NCI-H2029 (cell line): ENCODE data around the gene CPNE4.

Experiments
- DNase-seq: peaks from one replicate; lab custom pipeline; 2025; lab: John Stamatoyannopoulos, UW

The CPNE4 gene

DNA sequence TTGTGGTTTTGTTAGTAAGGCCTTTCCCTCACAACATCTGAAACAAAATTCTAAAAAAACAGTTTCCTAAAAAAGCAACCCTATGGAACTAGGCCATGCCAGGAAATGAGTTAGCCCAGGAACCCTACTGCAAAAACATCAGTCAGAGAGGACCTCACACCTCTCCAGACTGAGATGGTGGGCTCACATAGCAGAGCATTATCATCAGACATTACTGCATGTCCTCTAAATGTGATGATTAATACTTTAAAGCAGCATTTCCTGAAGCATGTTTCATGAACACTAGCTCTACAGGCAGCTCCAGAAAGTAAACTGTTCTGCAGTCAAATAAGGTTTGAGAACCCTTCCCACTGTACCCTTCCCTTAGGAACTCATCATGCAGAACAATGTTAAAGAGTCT lies 299.7 kb downstream of the CPNE4 start:
- DNase-seq = no peak

DNA sequence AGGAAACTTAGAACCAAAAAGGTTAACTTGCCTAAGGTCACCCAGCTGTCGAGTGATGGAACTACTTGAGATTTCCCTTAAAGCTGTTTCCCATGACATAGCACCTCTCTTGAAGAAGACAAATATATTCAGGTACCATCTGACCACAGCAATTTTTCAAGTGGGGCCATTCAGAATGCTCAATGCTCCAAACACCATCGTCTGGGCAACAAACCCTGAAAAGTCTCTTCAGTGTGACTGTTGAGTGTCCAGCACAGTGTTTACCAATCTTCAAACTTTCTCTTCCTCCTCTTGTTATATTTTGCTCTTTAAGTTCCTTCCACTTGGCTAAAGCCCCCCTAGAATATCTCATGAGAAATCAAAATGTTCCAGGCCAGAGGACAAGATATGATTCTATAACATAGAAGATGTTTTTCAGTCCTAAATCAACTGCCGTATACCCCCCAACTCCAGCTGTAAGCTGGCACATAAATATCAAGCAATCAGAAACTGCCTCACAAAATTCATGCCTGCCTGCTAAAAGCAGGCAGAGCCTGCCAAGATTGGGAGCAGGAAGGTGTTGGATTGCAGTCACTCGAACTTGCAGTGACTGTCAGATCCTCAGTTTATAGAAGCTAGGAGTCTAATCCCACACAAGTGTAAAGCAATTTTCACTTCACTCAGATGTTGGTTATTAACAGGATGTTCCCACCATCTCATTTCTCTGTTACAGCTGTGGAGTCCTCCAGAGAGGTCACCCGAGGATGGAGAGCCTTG lies 301.6 kb downstream of the CPNE4 start:
- no peak for DNase-seq

DNA sequence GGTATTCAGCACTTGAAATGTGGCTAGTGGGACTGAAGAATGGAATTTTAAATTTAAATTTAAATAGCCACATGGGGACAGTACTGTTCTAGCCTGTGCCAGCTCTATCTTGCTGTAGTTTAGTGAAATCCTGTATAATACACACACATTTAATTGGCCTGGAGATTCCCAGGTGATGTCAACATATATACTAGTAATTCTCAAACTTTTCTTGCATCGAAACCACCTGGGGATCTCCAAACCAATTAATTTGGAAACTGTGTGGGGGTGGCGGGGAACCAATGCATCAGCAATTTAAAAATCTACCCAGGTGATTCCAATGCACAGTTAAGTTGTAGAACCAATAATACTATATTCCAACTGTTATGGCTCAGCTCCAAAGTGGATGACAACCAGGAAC lies 303.1 kb downstream of the CPNE4 start:
- DNase-seq = no peak

DNA sequence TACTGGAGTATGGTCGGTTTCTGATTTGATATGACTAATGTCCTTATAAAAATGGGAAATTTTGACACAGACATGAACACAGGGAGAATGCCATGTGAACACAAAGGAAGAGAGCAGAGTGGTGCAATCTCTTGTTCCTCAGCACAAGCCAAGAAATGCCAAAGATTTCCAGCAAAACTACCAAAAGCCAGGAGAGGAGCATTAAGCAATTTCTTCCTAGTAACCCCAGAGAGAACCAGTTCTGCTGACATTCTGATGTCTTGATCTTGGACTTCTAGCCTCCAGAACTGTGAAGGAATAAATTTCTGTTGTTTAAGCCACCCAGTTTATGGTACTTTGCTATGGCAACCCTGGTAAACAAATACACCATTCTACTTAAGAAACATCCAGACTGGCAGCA lies 304.2 kb downstream of the CPNE4 start:
- DNase-seq = no peak

DNA sequence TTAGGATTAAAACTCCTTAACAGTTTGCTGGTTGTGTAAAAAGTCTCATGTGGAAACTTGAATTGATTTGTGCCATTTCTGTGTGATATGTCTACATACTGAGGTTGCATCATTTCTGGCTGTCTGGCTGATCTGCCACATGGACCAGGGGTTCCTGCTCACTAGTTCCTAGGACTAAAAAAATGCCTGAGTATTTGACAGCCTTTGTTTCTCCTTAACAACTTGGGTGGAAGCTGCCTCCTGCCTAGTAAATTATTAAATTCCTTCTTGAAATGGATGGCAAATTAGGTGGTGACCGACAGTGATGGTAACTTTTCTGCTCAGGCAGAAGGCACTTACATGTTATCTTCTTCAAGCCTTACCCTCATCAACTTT lies 305.2 kb downstream of the CPNE4 start:
- no peak for DNase-seq

DNA sequence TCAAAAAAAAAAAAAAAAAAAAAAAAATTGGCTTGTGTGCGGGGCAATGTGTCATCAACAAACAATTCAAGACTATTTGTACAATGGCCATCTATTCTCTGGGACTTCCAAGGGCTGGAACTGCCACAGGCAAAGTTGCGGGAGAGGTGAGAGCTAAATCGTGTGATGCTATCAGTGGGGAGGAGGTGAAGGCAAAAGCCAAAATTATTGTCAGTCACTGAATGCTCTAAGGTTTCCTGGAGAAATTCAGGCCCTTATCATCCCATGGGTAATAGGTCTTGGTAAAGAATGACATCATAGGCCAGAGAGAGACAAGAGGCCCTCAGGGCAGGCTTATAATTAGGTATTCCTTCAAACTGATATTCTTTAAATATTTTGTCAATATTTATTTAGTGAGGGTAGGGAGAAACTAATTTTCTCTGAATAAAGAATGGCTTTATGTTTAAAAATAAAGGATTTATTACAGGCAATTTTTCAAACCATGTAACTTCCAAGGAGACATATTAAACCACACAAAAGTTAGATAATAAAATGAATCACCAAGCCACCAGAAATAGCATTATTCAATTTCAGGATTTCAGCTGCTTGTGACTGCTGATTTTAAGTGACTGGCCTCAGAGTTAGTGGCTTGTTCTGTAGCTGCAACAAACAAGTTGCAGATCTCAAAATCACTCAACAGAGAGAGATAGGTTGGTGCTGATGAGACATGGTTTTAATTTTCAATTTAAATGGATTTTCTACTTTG lies 305.7 kb downstream of the CPNE4 start:
- DNase-seq = no peak

DNA sequence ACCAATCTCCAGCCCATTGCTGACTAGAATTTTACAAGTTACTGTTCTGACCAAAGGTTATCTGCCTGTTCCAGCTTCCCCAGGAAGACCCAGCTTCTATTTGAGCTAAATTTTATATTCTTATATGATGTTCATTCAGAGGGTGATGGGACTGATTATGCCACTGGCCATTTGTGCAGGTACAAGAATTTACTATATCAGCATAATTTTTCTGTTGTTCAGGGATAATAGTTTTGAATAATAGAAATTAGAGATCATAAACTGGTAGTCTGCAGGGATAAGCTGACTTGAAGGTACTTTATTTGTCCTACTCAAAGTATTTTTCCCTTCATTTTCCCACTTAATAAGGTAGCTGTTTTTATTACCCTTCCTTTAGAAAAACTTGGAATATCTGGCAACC lies 309.4 kb downstream of the CPNE4 start:
- no peak for DNase-seq

DNA sequence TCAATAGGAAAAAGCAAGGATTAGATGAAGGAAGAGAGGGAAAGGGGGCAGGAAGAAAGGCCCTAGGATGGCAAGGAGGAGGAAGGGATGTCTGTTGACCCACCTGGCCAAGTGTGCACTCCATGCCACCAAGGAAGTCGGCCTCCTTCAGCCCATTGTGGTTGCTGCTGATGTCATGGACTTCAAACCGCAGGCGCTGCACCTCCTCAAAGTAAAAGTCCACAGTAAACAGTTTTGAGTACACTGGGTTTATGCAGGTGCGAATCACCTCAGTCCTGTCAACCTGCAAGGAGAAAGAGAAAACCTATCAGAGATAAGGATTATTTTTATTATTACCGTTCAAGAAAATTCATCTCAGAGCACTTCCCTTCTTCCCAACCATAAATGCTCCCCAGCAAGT lies 311.5 kb downstream of the CPNE4 start:
- DNase-seq = no peak

DNA sequence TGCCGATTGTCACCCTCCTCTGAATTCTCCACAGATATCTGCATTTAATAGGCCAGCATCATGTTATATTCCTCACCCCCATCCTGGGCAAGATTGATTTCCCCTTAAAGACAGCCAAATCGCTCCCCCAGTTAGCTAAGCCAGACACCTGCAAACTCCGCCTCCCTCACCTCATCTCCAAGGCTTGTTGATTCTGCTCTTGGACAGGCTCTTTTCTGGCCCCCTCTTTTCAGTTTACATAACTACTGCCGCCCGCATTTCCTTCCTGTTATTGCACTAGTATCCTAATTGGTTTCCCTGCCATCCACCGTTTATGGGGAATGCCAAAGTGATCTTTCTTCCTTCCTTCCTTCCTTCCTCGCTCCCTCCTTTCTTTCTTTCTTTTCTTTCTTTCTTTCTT lies 317.3 kb downstream of the CPNE4 start:
- DNase-seq = no peak

DNA sequence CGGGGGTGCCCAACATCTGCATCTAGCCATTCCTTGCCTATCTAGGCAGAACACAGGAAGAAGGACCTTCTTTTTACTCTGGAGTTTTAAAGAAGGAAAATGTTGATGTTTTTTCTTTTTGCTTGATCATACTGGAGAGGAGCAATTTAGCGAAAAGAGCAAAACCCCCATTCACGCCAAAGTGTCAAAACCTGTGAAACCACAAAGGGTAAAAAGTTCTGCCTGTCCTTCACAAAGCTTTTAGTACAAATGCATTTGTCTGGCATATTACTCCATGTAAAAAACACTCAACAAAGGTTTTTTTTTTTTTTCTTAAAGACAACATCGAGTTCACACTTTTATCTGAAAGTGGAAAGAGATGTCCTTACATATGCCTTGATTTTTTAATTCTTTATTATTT lies 317.9 kb downstream of the CPNE4 start:
- DNase-seq = no peak

DNA sequence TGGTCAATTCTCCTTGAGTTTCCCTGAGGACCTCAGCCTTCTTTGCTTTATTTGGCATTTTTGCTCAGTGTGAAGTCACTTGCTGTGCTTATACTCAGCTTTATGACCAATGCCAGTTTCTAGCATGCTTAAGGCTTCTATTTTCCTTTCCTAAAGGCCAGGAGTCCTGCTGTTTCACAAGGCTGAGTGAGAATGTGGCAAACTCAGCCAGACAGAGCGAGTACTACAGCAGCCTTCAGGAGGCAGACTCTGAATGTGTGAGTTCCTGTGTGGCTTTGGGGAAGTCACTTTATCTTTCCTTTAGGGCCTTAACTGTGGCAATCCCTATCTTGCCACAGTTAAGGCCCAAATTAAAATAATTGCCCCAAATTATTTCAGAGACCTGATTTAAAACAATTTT lies 318.8 kb downstream of the CPNE4 start:
- DNase-seq = no peak

DNA sequence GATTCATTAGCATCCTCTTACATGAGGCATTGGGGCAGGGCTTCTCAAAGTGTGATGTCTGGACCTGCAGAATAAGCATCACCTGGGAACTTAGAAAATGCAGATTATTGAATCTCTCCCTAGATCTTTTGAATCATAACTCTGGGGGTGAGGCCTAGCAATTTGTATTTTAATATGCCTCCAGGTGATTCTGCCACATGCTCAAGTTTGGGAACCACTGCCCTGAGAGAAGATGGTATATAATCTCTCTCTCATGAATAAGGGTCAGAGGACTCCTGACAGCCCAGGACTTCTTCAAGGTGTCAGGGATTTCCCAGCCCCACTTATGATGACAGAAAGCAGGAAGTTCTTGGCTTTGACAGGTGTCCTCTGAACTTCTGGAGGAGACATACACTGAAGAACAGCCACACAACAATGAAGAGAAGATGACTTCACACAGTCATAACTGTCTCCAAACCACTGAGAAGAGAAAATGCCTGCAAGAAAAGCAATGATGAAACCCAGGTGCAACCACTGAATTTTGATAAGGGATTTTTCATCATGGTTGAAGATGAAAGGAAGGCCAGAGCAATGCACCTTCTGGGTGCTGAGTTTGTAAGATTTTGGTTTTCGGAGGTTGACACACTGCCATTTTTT lies 320.1 kb downstream of the CPNE4 start:
- no peak for DNase-seq

DNA sequence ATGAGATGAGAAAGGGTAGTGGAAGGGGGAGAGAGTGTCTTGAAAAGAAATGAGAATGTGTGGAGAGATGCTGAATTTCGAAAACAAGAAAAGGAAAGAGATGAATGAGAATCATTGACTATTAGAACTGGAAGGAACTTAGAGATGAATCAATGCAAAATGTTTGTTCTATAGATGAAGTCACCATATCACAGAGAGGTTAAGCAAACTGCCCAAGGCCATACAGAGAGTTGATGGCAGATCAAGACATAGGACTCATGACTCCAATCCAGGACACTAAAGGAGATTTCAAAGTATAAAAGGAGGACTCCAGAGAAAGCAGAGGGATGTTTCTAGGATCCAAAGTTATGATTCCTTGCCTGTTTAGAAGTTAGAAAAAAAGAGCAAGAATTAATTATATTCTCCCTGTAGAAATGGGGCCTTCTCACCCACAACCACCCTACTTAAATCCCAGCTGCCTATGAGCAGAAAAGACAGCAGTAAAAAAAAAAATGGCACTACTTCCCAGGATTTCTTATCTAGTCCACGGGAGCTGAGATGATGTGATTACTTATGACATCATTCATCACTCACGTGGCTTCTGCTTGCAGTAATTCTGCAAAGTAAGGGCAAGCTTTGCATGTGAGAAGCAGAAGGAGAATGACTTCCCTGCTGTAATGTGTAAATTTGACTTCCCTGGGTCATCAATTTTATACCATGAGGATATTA lies 321.2 kb downstream of the CPNE4 start:
- DNase-seq = no peak

DNA sequence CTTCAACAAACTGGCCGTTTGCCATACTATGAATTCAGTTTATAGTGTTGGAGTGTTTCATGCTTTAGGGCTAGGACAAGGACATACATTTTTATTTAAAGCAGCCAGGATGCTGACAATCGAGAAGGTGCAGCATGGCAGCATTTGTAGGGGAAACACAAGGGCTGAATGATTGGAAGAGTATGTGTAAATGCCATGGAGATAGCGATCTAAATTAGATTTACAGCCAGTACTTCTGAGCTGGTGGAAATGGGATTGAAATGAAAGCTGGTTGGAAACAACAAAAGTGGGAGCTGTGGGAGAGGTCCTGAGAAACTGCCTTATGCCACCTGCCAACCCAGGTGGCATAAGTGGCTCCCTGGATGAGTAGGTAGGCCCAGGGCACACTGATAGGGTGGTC lies 322.2 kb downstream of the CPNE4 start:
- no peak for DNase-seq

DNA sequence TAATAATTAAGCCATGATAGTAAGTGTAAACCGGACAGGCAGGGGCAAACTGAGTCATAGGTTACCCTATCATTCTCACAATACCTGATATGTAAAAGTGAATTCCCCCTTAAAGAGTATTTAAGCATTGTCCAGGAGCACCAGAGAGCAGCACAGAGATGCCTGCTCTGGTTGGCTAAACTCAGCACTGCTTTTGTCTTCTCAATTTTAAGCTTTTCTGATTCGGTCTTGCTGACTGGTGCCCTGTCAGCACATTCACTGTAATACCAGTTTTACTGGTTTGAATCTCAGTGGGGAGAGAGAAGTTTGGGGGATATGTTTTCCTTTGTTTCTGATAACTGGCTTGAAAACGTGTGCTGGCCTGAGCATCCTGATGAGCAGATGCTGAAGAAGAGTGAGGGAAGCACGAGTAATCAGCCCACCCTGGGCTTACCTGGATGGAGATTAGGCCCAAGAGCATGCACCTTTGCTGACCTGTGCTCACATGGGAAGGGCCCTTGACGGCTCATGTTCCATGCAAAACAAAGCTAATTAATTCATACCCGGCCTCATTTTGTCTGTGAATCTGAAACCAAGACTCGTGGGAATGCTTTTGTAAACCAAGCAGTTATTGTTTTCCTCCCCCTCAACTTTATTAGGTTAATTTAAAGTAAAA lies 323.6 kb downstream of the CPNE4 start:
- no peak for DNase-seq

DNA sequence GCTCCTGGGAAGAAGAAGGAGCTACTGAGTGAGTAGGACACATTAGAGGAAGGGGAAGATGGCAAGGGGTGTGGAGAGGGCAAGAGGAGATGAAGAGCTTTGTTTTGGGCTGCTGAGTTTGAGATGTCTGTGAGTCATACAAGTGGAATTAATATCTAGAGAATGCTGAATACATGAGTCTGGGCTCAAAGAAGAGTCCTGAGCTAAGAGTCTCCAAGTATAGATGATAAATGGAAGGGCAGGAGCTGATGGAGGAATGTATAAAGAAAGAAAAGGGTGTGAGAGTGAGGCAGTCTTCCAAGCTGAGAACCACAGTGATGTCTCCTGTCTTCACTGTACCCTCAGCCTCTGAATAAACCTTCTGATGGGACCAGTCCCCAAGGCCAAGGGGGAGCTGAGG lies 326.6 kb downstream of the CPNE4 start:
- DNase-seq = no peak

DNA sequence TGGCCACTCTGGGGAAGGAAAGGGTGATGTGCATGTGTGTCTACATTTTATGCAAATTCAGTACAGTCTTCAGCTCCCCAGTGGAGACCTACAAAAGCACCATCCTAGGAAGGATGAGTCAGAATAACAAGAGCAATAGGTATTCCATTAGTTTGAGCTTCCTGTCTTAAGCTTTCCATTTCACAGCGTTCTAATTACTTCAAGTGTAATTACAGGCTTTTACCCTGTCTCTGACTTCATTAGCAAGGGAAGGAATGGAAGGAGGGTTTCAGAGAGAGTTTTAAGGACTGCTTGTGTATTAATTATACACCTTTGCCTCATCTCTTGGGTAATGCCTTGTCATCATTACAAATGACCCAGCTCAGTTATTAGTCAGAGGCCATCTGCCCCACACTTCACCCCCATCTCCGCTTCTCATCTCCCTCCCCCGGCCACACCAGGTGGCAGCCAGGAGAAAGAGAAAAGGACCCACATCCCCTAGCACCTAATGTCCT lies 329.2 kb downstream of the CPNE4 start:
- no peak for DNase-seq

DNA sequence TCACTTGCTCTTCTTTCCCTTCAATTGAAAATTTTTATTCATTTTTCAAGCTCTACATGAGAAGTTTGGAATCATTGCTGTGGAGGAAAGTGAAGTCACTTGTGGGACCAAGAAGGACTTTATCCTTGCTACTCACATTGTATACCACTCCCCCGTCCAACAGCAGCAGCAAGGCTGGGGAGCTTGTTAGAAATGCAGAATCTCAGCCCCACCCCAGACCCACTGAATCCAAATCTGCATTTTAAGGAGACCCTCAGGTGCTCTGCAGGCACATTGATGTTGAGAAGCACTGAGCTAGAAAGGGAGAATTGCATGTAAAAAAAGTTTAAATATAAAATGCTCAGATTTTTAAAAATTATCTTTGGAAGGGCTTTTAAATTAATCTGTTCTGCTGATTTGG lies 329.7 kb downstream of the CPNE4 start:
- DNase-seq = no peak

DNA sequence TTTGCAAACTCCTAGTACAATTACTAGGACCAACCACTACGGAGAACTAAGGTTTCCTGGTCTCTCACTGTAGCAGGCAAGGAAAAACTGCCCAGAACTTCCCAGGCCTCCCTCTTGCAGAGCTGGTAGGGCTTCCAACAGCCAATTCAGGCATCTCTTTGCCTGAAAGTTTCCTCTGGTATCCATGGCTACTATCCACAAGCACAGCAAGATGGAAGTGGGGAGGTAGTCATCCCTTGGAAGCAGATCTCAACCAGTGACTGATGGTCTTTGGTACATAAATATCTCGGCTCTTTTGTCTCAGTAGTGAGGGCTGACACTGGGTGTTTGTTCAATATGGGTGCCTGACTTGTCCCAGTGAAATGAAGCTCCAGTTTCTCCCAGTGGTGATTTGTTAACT lies 330.7 kb downstream of the CPNE4 start:
- DNase-seq = no peak

DNA sequence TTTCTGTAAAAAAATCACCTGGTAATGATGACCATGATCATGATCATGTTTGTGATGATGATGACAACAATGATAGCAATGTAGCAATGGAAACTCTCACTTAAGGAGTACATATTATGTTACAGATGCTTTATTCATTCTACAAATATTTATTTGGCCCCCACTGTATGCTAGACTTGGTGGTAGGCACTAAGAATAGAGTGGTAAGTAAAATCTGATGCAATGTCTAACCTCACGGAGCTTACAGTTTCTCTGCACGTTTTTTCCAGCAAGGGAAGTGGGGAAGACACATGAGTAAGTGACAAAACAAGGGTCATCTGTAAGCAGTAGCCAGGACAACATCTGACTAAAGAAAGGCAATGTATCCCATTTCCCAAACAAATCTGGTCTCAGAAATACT lies 332.7 kb downstream of the CPNE4 start:
- DNase-seq = no peak

DNA sequence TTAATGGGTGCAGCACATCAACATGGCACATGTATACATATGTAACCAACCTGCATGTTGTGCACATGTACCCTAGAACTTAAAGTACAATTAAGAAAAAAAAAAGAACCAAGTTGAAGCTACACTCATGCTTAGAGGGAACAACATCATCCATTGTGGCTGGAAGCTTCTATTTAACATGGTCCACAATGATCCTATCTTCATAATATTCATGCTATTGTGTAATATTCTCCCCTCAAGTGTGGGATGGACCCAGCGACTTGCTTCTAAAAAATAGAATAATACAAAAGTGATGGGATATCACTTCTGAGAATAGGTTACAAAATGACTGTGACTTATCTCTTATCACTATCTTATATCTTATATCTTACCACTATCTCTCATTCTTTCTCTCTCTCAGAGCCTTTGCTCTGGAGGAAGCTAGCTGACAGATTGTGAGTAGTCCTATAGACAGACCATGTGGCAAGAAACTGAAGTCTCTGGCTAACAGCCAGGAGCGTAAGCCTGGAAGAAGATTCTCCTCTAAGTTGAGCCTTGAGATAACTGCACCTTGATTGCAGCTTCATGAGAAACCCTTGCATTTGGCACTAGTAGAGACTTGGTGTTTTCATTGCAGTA lies 333.6 kb downstream of the CPNE4 start:
- no peak for DNase-seq

DNA sequence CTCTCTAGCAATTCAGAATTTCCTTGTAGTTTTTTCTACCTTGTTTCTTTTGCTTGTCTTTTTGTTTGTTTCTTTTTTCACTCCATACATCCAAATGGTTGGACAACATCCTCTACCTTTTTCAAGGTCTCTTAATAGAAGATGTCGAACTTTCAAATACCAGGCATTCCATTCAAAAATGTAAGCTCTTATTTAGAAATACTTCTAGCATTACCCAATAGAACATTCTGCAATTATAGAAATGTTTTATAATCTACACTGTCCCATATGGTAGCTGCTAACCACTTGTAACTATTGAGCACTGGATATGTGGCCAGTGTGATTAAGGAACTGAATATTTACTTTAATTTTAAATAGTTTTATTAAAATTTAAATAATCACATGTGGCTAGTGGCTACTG lies 335.8 kb downstream of the CPNE4 start:
- DNase-seq = no peak
